Activated CD4-positive, alpha-beta T cell treated with anti-CD3 and anti-CD28 coated beads, Interleukin-2, amount 50 U/mL, for 1 hour (primary cell): ENCODE data around the gene ZFP91.

Source experiments
- DNase-seq: peaks from one replicate; pipeline ENCODE4 v3.0.0-alpha.2; 2020

ZFP91 gene

DNA sequence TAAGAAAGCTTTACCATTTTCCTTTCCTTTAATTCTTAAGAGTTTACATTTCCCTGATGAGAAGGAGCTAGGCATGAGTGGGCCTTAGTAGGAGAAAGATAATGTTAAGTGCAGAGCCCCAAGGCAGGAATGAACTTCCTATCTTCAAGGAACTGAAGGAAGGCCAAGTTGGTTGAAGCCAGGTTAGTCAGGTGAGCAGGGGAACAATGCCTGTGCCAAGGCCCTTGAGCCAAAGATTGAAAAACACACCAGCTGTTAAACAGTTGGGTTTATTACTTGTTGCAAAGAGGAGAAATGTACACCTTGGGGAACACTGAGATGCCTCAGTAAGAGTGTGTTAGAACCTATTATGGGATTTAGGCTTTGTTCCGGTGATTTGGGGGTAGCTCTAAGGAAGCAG, 53.6 kb downstream of the ZFP91 start:
- no peak for DNase-seq

DNA sequence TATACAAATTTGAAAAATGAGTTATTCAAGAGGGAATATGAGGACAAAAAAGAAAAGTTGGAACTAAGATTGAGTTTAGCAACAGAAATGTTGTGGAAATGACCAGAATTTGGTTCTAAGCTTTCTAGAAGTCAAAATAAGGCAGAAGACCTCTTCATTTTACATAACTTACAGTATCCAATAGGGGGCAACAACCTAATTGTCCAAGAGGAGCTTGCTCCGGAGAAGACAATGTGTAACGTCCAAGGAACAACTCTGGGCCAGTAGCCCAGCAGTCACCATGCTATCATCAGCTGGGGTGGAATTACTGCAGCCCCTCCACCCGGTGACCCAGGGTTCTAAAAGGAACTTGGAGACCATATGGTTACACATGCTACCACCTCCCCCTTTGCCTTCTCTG, 57.7 kb downstream of the ZFP91 start:
- no peak for DNase-seq

DNA sequence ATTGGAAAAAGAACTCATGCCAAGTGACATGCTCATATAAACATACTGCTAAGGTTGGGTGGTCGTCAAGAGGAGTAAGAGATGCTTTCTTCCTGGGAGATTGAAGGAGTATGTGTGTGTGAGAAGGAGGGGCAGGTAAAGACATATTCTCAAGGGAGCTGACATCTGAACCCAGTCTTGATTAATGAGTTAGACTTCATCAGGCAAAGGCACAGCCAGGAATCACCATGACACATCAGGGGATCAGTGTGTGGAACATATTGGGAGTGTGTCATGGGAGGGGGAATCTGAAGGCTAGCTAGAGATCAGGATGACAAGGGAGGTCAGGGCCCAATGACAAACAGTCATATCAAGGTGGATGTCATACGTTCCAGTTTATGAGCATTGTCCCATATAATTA, 58.5 kb downstream of the ZFP91 start:
- DNase-seq: no peak

DNA sequence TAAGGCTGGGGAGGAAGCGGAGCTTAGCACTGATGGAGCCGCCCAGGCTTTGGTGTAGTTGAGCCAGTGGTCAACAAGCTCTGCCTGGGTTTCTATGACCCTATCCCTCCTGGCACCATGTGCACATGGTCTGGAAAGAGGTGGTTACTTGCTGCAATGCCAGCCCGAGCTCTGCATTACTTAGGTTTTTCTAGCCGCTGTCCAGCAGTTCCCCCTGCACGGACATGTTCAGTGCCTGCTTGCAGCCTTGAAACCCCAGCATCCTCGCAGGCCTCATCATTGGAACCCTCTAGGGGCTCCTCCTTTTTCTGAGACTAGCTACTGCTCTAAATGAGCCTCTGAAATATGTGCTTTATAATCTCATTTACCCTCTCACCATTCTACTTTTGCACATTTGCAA, 60.2 kb downstream of the ZFP91 start:
- DNase-seq: no peak

DNA sequence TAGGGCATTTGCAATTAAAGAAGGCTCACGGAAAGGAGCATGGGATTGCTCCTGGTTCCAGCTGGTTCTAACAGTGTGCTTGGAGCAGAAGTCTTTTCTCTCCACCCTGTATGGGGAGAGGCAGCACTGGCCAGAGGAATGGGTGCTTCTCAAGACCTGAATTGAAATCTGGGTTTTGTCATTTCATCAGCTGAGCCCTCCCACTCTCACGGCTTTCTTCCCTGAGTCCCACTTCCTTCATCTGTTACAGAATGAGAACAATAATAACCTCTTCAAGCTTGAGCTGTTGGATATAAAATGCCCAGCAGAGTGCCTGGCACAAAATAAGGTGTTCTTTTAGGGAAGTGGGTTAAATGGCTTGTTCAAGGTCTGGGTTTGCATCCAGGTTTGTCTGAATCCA, 60.8 kb downstream of the ZFP91 start:
- no peak for DNase-seq

DNA sequence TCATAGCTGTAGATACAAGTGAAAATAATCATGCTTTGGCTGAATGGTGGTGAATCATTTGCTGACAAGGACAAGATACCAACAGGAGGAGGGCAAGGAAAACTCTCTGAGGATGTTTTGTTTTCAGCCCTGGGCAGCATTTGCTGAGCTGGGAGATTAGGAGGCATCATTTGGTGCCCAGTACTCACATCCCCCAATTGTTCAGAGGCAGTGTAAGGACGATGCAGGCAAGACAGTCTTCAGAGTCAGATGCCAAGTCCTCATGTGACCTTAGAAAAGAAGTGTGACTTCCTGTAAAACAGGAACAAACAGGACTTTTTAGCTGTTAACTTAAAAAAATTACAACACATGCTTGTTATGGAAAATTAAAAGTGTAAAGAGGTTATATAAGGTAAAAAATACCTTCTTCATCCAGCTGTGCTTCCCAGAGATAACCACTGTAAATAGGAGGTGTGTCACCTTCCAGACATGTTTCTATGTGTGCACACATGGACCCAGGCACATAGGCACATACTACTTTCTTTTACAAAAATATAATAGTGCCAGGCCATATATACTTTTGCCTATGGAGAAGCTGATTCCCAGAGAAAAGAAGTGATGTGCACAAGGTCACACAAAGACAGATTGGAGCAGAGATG, 61.6 kb downstream of the ZFP91 start:
- no peak for DNase-seq

DNA sequence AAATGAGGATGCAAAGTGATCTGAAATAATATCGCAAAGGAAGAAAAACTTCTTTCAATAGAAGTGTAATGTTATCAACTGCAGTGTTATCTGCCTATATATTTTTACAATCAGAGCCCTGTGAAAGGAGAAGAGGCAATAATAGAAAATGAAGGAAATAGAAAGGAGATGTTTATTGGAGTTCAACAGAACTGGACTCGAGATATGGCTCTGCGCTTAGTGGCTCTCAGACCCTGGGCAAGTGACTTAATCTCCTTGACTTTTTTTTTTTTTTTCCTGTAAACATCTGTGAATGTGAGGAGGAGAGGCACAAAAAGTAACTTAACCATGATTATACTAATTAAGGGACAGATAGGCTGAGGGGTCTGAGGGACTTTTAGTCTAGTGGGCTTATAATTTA, 62.5 kb downstream of the ZFP91 start:
- no peak for DNase-seq

DNA sequence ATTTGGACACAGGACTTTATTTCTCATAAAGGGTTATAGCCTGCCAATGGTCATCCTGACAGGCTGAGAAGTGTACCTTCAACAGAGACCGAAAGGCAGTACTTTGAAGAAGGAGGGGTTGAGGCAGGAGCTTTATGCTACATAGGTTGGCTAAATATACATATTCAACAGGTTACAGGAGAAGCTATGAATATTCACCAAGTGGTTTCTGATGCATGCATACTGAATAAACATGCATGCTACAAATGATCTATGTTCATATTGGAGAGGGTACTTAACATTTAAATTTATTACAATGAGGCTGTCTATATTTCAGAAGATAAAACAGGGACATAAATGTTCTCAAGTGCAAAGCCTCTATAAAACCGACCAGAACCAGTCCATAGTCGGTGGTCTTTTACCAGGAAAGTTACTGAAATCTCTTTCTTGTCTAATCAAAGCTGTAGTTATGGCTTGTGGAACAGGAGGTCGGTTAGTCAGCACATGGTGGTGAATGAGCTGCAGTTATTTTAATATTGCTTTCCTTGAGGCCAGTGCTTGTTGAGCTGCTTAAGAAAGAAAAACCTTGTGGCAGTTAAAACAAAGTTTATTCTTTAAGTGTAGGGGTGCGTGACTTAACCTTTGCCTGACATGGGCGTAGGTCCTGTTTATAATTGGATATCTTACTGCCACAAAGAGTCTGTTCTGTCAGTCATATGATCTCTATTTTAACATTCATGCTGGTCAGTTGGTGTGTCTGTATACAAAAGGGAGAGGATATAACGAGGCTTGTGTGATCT, 63.1 kb downstream of the ZFP91 start:
- no peak for DNase-seq

DNA sequence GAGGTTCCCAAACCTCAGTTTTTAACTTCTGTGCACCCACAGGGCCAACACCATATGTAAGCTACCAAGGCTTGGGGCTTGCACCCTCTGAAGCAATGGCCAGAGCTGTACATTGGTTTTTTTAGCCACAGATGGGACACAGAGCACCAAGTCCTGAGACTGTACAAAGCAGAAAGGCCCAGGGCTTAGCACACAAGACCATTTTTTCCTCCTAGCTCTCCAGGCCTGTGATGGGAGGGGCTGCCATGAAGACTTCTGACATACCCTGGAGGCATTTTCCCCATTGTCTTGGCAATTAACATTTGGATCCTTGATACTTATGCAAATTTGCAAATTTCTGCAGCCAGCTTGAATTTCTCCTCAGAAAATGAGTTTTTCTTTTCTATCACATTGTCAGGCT, 67.0 kb downstream of the ZFP91 start:
- DNase-seq: no peak

DNA sequence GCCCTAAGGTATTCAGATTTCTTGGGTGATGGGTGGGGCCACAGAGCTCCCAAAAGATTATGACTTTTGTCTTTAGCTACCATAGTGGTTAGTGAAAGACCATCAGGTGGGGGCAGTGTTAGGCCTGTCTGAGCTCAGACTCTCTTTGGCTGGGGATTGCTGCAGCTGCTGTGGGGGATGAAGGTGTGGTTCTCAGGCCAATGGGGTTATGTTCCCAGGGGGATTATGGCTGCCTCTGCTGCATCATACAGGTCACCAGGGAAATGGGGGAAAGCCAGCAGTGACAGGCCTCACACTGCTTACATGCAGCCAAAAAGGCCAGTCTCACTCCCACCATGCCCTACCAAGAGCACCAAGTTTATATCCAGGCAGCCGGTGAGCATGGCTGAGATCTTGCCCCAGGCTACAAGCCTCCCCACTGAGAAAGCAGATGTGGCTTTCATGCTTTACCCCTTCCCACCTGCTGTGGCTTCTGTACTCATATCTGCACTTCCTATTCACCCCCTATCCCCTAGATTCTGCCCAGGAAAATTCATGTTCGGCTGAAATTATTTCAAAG, 68.4 kb downstream of the ZFP91 start:
- DNase-seq: no peak

DNA sequence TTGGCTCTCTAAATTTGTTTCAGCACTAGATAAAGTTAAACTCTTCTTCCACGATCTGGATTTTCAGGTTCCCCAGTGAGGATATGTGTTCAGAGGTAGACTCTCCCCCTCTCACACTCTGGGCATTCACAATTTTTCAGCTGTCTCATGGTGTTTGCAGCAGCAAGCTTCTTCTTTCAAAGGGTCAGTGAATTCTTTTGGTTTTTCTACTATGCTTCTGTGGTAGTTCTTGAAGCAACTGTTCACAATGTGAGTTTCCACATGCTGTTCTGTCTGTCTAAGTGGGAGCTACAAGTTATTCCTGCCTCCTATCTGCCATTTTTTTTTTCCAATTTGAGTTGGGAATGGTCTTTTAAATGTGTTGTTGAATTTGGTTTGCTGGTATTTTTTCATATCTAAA, 69.0 kb downstream of the ZFP91 start:
- DNase-seq: no peak

DNA sequence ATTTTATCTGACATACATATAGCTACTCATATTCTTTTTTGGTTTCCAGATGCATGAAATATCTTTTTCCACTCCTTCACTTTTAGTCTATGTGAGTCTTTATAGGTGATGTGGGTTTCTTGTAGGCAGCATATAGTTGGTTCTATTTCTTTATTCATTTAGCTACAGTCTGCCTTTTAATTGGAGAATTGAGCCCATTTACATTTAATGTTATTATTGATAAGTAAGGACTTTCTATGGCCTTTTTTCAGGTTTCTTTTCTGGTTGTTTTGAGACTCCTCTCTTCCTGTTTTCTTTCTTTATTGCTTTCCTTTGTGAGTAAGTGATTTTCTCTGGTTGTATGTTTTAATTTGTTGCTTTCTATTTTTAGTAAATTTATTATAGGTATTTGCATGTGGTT, 70.8 kb downstream of the ZFP91 start:
- DNase-seq: no peak

DNA sequence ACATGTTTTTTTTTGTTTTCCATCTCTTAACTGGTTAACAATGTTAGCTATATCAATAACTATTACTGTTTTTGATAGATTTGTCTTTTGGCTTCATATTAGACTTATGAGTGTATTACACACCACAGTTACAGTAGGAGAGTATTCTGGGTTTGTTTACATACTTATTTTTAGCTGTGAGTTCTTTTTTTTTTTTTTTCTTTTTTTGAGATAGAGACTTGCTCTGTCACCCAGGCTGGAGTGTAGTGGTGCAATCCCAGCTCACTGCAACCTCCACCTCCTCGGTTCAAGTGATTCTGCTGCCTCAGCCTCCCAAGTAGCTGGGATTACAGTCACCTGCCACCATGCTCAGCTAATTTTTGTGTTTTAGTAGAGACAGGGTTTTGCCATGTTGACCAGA, 71.6 kb downstream of the ZFP91 start:
- DNase-seq: no peak

DNA sequence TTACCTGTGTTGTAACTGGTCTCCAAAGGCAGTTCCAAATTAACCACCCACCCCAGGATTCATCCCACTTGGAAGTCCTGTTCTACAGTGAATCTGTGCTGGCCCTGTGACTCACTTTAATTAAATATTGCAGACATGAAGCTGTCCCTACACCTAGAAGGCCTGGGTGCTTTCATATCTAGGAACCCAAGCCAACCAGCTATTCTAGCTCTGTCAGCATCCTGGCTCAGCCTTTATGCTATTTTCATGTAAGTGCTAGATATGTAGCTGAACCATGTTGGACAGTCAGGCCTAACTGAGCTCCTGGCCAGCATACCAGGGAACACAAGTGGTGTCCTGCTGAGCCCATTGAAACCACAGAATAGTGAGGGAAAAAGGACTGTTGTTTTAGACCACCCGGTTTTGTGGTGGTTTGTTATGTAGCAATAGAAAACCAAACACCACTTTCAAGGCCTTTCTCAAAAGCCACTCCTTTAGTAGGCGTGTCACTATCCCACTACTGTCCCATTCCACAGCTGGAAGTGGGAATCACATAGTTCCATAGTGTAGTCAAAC, 73.9 kb downstream of the ZFP91 start:
- no peak for DNase-seq

DNA sequence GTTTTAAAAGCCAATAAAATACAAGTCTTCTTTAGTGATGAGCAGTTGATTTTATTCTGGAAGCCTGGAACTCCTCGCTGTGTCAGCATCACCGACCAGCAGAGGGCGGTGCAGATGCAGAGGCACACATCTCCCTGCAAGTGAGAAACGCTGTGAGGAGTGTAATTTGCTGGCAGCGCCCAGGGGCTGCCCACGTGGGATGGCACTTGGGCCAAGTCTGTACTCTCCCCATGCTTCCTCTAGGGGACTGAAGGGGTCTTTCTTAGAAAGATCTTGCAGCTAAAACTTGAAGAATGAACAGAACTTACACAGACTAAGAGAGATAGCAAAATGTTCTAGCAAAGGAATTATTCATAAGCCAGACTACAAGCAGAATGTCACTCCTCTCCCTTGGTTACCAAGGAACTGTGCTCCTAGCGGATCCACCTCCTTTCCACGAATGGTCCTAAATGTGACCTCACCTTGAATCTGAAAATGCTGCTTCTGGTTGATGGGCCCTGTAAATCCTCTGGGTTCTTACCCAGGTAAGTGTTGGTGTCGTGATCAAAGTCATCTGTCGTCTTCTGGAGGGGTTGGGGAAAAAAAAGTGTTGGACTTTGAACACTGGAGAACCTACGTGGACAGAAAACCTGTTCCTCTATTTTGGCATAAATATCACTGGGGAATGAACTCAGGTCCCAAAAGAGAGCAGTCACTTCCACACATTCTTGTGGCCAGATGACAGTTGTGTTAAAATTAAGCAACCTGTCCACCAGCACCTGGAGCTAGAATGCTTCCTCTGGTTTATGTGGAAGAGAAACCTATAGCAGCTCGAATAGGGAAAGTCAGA, 75.4 kb downstream of the ZFP91 start:
- DNase-seq: peak; percentile 78

DNA sequence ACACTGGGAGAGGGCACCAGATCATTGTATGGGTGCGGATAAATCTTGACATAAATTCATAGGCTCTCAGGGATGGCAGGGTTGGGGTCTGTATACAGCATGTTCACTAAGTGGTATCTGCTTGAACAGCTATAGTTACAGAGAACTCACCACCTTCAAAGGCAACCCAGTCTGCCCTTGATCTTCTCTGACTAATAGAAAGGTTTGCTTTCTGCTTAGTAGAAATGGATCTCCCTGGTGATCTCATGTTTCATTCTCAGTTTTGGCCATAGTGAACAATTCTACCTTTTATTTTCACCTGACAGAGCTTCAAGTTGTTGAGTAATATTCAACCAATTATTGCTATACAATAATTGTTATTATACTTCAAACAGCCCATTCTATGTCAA, 76.0 kb downstream of the ZFP91 start:
- no peak for DNase-seq

DNA sequence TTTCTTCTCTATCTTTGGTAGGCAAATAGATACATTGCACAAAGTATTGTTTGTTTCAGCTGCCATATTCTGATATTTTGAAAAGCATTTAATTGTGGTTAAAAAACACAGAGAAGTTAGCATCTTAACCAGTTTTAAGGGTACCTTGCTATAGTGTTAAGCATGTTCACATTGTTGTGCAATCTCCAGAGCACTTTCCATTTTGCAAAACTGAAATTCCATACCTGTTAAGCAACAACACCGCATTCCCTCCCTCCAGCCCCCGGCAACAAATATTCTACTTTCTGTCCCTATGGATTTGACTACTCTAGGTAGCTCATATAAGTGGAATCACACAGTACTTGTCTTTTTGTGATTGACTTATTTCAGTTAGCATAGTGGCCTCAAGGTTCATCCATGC, 77.5 kb downstream of the ZFP91 start:
- no peak for DNase-seq

DNA sequence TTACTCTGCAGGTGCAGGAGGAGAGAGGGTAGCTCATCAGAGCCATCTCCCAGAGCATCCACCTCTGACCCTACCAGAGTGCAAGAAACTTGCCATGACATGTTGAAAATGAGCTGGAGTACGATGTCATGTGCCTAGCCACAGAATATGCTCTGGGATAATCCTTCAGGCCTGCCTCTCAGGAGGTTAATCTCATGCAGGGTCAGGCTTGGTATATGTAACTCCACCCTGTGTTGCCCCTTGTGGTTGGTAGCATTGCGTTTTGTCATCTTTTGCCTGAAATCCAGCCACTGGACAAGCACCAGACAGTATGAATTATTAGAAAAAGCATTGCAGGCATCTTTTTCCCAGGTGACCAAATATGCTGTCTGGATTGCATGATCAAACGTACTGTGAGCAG, 79.8 kb downstream of the ZFP91 start:
- no peak for DNase-seq

DNA sequence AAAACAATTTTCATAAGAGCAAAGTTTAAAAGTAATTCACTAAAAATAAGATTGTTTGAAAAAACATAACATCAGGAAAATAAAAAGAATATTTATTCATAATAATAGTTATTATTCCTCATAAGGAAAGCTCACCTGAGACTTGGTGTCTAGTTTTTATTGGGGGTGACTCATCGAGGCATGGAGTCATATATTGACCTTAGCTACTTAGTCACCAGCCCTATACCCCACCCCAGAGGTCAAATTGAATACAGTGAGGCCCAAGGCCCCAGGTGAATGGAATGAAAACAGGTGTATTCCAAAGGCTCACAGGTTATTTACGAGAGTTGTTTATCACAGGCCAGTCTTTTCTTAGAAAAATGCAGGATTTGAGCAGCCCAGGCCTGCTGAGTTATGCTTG, 80.5 kb downstream of the ZFP91 start:
- no peak for DNase-seq

DNA sequence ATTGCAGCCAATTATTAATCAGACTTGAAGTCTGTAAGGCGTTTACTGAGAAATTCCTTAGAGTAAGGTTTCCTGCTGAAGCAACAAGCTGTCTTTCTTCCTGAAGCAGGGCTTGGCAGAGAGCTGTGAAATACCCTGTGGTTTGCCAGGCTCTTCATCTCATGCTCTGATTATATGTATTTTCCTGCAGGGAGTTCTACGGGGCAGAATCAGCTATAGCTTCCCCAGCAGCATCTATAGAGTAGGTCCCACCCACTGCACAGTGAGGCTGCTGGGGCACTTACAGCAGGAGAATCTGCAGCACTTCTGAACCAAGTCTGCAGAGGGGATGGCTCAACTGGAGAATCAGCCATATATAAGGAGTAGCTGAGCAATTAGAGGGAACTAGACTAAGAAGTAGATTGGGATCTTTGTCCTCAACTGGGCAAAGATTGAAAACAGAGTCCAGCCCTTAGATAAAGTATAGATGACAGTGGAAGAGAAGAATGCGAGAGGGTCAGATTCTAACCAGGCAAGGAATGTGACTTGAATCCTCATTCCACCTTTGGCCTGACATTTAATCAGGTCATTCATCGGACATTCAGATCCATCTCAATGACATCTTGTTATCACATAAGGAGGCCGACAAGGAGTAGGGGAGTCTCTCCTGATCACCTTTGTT, 81.2 kb downstream of the ZFP91 start:
- no peak for DNase-seq
